WTC11 (cell line): ENCODE measurements around the gene COPS3. TPM values are rescaled to one million over a fixed set of nuclear protein-coding genes. Genes with fewer than 3 reads are reported as not detected.

Source experiments
- ATAC-seq: fragments of 200-7000 bp; cut with Tn5 transposase; 2 replicates; pipeline ENCODE4 v1.10.0; 2021; ENCODE audit warnings: mild to moderate bottlenecking, moderate library complexity
- CTCF ChIA-PET: fragments of 300-600 bp; sonication (Branson Sonifier 250); formaldehyde crosslinking; loops from one replicate; lab custom pipeline; 2021; ENCODE audit warnings: antibody characterized with exemption; lab: Charles Lee
- POLR2A ChIA-PET: fragments of 350-600 bp; sonication (Branson Sonifier 250); formaldehyde crosslinking; loops from one replicate; lab custom pipeline; 2021; ENCODE audit warnings: antibody characterized with exemption; lab: Charles Lee
- DNase-seq: peaks from one replicate; pipeline ENCODE4 v3.0.0; 2021; ENCODE audit warnings: low spot score
- H3K27ac Mint-ChIP-seq: 2 replicates; pipeline ENCODE4 v1.8.0; 2021; ENCODE audit warnings: mixed read lengths
- H3K27me3 Mint-ChIP-seq: 2 replicates; pipeline ENCODE4 v1.8.0; 2021; ENCODE audit warnings: low read depth, mild to moderate bottlenecking, moderate library complexity, mixed read lengths
- H3K36me3 Mint-ChIP-seq: 2 replicates; pipeline ENCODE4 v1.8.0; 2021; ENCODE audit warnings: mixed read lengths
- H3K4me1 Mint-ChIP-seq: 2 replicates; pipeline ENCODE4 v1.8.0; 2022; ENCODE audit warnings: mixed read lengths
- H3K4me3 Mint-ChIP-seq: 2 replicates; pipeline ENCODE4 v1.8.0; 2021; ENCODE audit warnings: mild to moderate bottlenecking, moderate library complexity, mixed read lengths
- H3K9me3 Mint-ChIP-seq: 2 replicates; pipeline ENCODE4 v1.8.0; 2021; ENCODE audit warnings: mixed read lengths
- CREM ChIP-seq: sonication (generic); formaldehyde crosslinking; IDR thresholded peaks from 2 replicates; pipeline ENCODE4 v1.8.1; 2022; ENCODE audit warnings: mild to moderate bottlenecking, missing genetic modification reagents, moderate library complexity
- ETV6 ChIP-seq: sonication (generic); formaldehyde crosslinking; IDR thresholded peaks from 2 replicates; pipeline ENCODE4 v1.8.1; 2022; ENCODE audit warnings: mild to moderate bottlenecking, missing genetic modification reagents
- FOXJ3 ChIP-seq: sonication (generic); formaldehyde crosslinking; IDR thresholded peaks from 2 replicates; pipeline ENCODE4 v1.9.0; 2021; ENCODE audit warnings: missing genetic modification reagents, mild to moderate bottlenecking, borderline replicate concordance
- NR2C2 ChIP-seq: sonication (generic); formaldehyde crosslinking; IDR thresholded peaks from 2 replicates; pipeline ENCODE4 v1.8.0; 2022; ENCODE audit warnings: mild to moderate bottlenecking, missing genetic modification reagents
- OVOL2 ChIP-seq: fragments of 250-450 bp; sonication (Bioruptor Pico); IDR thresholded peaks from 2 replicates; pipeline ENCODE4 v1.9.0; 2021; ENCODE audit warnings: mild to moderate bottlenecking, borderline replicate concordance
- ZBTB21 ChIP-seq: sonication (generic); formaldehyde crosslinking; IDR thresholded peaks from 2 replicates; pipeline ENCODE4 v1.8.1; 2023; ENCODE audit warnings: mild to moderate bottlenecking, missing genetic modification reagents, borderline replicate concordance
- ZNF121 ChIP-seq: sonication (generic); formaldehyde crosslinking; IDR thresholded peaks from 2 replicates; pipeline ENCODE4 v1.8.0; 2023; ENCODE audit warnings: missing genetic modification reagents
- ZNF232 ChIP-seq: sonication (generic); formaldehyde crosslinking; IDR thresholded peaks from 2 replicates; pipeline ENCODE4 v1.8.0; 2022; ENCODE audit warnings: mild to moderate bottlenecking, missing genetic modification reagents
- ZNF263 ChIP-seq: sonication (generic); formaldehyde crosslinking; IDR thresholded peaks from 2 replicates; pipeline ENCODE4 v1.8.1; 2022; ENCODE audit warnings: low read depth, mild to moderate bottlenecking, moderate library complexity, missing genetic modification reagents
- total RNA-seq: library from RNA; stranded (reverse); gene quantifications from 3 replicates; pipeline ENCODE4 v1.2.3, GENCODE V29; 2021
- TF ChIP-seq, protein P1 (sequence below): fragments of 200-600 bp; IDR thresholded peaks from 2 replicates; pipeline ENCODE4 v1.8.0; 2022; ENCODE audit warnings: antibody characterized with exemption
- TF ChIP-seq, protein P2 (sequence below): sonication (generic); formaldehyde crosslinking; IDR thresholded peaks from 2 replicates; pipeline ENCODE4 v1.8.0; 2022; ENCODE audit warnings: mild to moderate bottlenecking, missing genetic modification reagents
- TF ChIP-seq, protein P3 (sequence below): sonication (generic); formaldehyde crosslinking; IDR thresholded peaks from 2 replicates; pipeline ENCODE4 v1.8.0; 2023; ENCODE audit warnings: missing genetic modification reagents
- TF ChIP-seq, protein P4 (sequence below): sonication (generic); formaldehyde crosslinking; IDR thresholded peaks from 2 replicates; pipeline ENCODE4 v1.8.1; 2023; ENCODE audit warnings: mild to moderate bottlenecking, missing genetic modification reagents
- TF ChIP-seq, protein P5 (sequence below): sonication (generic); formaldehyde crosslinking; IDR thresholded peaks from 2 replicates; pipeline ENCODE4 v1.8.1; 2023; ENCODE audit warnings: mild to moderate bottlenecking, missing genetic modification reagents, borderline replicate concordance
- TF ChIP-seq, protein P6 (sequence below): sonication (generic); formaldehyde crosslinking; IDR thresholded peaks from 2 replicates; pipeline ENCODE4 v1.8.1; 2022; ENCODE audit warnings: missing genetic modification reagents, borderline replicate concordance
- TF ChIP-seq, protein P7 (sequence below): sonication (generic); formaldehyde crosslinking; IDR thresholded peaks from 2 replicates; pipeline ENCODE4 v1.8.1; 2022; ENCODE audit warnings: low read depth, missing genetic modification reagents, borderline replicate concordance
- TF ChIP-seq, protein P8 (sequence below): fragments of 250-450 bp; sonication (Bioruptor Pico); IDR thresholded peaks from 2 replicates; pipeline ENCODE4 v1.8.0; 2021; ENCODE audit warnings: mild to moderate bottlenecking
- TF ChIP-seq, protein P9 (sequence below): sonication (generic); formaldehyde crosslinking; IDR thresholded peaks from 2 replicates; pipeline ENCODE4 v1.8.0; 2023; ENCODE audit warnings: missing genetic modification reagents, mild to moderate bottlenecking, borderline replicate concordance

Gene COPS3
- total RNA-seq, 1 experiment from 2014 or later = 78.3 TPM

DNA sequence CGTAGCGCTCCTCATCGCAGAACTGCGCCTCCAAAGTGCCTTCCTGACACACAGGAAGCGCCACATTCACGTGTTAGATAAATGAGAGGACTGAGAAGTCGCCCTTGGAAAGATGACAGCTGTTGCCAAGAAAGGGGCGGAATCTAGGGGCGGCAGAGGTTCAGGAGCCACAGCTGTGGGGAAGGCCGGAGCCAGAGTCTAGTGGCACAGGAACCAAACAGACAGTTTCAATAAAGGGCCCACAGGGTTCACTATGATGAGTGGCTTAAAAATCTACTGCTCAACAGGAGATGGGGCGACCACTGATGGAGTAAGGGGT lies 48.8 kb downstream of the COPS3 start (continued):
- TF ChIP-seq, protein P1, sequence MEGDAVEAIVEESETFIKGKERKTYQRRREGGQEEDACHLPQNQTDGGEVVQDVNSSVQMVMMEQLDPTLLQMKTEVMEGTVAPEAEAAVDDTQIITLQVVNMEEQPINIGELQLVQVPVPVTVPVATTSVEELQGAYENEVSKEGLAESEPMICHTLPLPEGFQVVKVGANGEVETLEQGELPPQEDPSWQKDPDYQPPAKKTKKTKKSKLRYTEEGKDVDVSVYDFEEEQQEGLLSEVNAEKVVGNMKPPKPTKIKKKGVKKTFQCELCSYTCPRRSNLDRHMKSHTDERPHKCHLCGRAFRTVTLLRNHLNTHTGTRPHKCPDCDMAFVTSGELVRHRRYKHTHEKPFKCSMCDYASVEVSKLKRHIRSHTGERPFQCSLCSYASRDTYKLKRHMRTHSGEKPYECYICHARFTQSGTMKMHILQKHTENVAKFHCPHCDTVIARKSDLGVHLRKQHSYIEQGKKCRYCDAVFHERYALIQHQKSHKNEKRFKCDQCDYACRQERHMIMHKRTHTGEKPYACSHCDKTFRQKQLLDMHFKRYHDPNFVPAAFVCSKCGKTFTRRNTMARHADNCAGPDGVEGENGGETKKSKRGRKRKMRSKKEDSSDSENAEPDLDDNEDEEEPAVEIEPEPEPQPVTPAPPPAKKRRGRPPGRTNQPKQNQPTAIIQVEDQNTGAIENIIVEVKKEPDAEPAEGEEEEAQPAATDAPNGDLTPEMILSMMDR = no peak
- no peak for TF ChIP-seq OVOL2 (CRISPR knock-in tag)
- TF ChIP-seq ZBTB21 (CRISPR knock-in tag) = no peak
- TF ChIP-seq, protein P2, sequence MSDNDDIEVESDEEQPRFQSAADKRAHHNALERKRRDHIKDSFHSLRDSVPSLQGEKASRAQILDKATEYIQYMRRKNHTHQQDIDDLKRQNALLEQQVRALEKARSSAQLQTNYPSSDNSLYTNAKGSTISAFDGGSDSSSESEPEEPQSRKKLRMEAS (CRISPR knock-in tag) = no peak
- TF ChIP-seq ZNF232 (CRISPR knock-in tag) = no peak
- TF ChIP-seq ETV6 = no peak
- TF ChIP-seq, protein P3, sequence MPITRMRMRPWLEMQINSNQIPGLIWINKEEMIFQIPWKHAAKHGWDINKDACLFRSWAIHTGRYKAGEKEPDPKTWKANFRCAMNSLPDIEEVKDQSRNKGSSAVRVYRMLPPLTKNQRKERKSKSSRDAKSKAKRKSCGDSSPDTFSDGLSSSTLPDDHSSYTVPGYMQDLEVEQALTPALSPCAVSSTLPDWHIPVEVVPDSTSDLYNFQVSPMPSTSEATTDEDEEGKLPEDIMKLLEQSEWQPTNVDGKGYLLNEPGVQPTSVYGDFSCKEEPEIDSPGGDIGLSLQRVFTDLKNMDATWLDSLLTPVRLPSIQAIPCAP = no peak
- TF ChIP-seq ZNF121 (CRISPR knock-in tag) = no peak
- TF ChIP-seq ZNF263 = no peak
- no peak for TF ChIP-seq NR2C2
- TF ChIP-seq, protein P4, sequence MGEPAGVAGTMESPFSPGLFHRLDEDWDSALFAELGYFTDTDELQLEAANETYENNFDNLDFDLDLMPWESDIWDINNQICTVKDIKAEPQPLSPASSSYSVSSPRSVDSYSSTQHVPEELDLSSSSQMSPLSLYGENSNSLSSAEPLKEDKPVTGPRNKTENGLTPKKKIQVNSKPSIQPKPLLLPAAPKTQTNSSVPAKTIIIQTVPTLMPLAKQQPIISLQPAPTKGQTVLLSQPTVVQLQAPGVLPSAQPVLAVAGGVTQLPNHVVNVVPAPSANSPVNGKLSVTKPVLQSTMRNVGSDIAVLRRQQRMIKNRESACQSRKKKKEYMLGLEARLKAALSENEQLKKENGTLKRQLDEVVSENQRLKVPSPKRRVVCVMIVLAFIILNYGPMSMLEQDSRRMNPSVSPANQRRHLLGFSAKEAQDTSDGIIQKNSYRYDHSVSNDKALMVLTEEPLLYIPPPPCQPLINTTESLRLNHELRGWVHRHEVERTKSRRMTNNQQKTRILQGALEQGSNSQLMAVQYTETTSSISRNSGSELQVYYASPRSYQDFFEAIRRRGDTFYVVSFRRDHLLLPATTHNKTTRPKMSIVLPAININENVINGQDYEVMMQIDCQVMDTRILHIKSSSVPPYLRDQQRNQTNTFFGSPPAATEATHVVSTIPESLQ = no peak

DNA sequence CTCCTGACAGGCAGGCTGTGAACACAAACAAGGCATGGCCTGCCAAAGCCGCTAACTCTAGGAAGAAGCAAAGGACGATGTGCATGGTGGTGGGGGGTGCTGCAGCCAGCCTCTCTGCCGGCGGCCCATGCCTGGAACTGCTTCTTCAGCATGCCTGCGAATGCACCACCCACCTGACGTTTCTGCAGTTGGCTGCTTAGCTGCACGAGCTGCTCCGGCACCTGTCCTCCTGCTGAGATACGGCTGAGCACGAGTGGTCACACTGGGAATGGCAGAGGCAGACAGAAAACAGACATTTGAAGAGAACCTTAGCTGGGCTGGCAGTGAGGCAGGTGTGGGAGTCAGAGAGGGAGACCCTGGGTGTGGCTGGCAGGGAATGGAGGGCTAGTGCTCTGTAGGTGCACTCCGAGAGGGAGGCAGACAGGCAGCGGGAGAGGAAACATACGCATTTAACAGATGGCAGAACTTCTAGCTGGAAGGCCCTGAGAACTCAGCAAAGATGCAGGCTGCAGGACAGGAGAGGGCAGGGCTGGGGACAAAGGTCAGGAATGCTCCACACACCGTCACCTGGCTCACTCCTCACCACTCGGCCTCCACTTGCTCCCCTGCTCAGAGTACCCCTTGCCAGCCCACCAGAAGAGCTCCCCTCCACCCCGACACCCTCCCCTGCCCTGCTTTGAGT lies 49.3 kb downstream of the COPS3 start:
- ATAC-seq (no peak), DNase-seq (no peak)
- no peaks in the 10 kb centered on the region for H3K27me3 Mint-ChIP-seq
- peaks cover 15% of the 10 kb centered on the region for H3K4me1 Mint-ChIP-seq
- H3K4me3 Mint-ChIP-seq = no peak overlapping the region
- H3K9me3 Mint-ChIP-seq = no peaks in the 10 kb centered on the region
- POLR2A ChIA-PET = no interaction called here
- no peak overlapping the region for H3K27ac Mint-ChIP-seq
- peaks cover 43% of the 10 kb centered on the region for H3K36me3 Mint-ChIP-seq
- CTCF ChIA-PET = no interaction called here
- TF ChIP-seq, protein P5, sequence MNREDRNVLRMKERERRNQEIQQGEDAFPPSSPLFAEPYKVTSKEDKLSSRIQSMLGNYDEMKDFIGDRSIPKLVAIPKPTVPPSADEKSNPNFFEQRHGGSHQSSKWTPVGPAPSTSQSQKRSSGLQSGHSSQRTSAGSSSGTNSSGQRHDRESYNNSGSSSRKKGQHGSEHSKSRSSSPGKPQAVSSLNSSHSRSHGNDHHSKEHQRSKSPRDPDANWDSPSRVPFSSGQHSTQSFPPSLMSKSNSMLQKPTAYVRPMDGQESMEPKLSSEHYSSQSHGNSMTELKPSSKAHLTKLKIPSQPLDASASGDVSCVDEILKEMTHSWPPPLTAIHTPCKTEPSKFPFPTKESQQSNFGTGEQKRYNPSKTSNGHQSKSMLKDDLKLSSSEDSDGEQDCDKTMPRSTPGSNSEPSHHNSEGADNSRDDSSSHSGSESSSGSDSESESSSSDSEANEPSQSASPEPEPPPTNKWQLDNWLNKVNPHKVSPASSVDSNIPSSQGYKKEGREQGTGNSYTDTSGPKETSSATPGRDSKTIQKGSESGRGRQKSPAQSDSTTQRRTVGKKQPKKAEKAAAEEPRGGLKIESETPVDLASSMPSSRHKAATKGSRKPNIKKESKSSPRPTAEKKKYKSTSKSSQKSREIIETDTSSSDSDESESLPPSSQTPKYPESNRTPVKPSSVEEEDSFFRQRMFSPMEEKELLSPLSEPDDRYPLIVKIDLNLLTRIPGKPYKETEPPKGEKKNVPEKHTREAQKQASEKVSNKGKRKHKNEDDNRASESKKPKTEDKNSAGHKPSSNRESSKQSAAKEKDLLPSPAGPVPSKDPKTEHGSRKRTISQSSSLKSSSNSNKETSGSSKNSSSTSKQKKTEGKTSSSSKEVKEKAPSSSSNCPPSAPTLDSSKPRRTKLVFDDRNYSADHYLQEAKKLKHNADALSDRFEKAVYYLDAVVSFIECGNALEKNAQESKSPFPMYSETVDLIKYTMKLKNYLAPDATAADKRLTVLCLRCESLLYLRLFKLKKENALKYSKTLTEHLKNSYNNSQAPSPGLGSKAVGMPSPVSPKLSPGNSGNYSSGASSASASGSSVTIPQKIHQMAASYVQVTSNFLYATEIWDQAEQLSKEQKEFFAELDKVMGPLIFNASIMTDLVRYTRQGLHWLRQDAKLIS (CRISPR knock-in tag) = no peak
- TF ChIP-seq, protein P6, sequence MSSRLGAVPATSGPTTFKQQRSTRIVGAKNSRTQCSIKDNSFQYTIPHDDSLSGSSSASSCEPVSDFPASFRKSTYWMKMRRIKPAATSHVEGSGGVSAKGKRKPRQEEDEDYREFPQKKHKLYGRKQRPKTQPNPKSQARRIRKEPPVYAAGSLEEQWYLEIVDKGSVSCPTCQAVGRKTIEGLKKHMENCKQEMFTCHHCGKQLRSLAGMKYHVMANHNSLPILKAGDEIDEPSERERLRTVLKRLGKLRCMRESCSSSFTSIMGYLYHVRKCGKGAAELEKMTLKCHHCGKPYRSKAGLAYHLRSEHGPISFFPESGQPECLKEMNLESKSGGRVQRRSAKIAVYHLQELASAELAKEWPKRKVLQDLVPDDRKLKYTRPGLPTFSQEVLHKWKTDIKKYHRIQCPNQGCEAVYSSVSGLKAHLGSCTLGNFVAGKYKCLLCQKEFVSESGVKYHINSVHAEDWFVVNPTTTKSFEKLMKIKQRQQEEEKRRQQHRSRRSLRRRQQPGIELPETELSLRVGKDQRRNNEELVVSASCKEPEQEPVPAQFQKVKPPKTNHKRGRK = no peak
- TF ChIP-seq, protein P7, sequence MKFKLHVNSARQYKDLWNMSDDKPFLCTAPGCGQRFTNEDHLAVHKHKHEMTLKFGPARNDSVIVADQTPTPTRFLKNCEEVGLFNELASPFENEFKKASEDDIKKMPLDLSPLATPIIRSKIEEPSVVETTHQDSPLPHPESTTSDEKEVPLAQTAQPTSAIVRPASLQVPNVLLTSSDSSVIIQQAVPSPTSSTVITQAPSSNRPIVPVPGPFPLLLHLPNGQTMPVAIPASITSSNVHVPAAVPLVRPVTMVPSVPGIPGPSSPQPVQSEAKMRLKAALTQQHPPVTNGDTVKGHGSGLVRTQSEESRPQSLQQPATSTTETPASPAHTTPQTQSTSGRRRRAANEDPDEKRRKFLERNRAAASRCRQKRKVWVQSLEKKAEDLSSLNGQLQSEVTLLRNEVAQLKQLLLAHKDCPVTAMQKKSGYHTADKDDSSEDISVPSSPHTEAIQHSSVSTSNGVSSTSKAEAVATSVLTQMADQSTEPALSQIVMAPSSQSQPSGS = no peak
- no peak for TF ChIP-seq FOXJ3 (CRISPR knock-in tag)
- no peak for TF ChIP-seq CREM
- TF ChIP-seq, protein P8, sequence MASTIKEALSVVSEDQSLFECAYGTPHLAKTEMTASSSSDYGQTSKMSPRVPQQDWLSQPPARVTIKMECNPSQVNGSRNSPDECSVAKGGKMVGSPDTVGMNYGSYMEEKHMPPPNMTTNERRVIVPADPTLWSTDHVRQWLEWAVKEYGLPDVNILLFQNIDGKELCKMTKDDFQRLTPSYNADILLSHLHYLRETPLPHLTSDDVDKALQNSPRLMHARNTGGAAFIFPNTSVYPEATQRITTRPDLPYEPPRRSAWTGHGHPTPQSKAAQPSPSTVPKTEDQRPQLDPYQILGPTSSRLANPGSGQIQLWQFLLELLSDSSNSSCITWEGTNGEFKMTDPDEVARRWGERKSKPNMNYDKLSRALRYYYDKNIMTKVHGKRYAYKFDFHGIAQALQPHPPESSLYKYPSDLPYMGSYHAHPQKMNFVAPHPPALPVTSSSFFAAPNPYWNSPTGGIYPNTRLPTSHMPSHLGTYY = no peak
- TF ChIP-seq, protein P9, sequence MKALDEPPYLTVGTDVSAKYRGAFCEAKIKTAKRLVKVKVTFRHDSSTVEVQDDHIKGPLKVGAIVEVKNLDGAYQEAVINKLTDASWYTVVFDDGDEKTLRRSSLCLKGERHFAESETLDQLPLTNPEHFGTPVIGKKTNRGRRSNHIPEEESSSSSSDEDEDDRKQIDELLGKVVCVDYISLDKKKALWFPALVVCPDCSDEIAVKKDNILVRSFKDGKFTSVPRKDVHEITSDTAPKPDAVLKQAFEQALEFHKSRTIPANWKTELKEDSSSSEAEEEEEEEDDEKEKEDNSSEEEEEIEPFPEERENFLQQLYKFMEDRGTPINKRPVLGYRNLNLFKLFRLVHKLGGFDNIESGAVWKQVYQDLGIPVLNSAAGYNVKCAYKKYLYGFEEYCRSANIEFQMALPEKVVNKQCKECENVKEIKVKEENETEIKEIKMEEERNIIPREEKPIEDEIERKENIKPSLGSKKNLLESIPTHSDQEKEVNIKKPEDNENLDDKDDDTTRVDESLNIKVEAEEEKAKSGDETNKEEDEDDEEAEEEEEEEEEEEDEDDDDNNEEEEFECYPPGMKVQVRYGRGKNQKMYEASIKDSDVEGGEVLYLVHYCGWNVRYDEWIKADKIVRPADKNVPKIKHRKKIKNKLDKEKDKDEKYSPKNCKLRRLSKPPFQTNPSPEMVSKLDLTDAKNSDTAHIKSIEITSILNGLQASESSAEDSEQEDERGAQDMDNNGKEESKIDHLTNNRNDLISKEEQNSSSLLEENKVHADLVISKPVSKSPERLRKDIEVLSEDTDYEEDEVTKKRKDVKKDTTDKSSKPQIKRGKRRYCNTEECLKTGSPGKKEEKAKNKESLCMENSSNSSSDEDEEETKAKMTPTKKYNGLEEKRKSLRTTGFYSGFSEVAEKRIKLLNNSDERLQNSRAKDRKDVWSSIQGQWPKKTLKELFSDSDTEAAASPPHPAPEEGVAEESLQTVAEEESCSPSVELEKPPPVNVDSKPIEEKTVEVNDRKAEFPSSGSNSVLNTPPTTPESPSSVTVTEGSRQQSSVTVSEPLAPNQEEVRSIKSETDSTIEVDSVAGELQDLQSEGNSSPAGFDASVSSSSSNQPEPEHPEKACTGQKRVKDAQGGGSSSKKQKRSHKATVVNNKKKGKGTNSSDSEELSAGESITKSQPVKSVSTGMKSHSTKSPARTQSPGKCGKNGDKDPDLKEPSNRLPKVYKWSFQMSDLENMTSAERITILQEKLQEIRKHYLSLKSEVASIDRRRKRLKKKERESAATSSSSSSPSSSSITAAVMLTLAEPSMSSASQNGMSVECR (CRISPR knock-in tag) = no peak
